ENCODE measurements around the gene UBE2I.

UBE2I gene

DNA sequence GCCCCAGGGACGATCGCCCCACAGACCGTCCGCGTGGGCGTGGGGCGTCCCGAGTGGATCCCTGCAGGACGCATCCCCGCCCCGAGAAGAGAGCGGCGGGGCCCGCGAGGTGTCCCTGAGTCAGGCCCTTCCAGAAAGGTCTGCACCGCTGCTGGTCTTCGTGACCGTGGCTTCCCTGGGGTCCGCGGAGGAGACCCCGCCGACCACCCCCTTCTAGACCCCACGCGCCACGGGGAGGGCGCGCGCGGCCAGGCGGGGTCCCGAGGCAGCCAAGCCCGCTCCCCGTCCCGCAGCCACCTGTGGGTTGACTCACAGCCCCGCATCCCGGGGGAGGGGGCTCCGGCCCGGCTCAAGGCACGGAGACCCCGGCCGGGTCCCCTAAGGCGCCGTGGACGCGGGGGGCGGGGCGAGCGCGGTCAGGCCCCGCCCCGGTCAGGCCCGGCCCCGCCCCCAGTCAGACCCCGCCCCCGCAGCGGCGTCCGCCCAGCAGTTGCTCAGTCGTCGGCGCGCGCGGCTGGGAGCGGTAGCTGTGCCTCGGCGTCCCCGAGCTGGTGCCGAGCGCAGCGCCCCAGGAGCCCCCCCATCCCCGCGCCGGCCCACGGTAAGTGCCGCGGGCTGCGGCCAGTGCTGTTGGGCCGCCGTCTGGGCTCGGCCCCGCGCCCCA lies 23.8 kb downstream of the UBE2I start, which contains the start of gene BAIAP3:
Gene BAIAP3, plus strand, starts transcription at position 497 of the 664 bp plus-strand sequence. CDS start 4,905 bp downstream, outside the sequence.
- H3K4me1 Mint-ChIP-seq (ENCODE audit: low read depth): peaks cover 18% of the 10 kb centered on the region
- peaks cover 6% of the 10 kb centered on the region for H3K27me3 Mint-ChIP-seq
- H3K9me3 Mint-ChIP-seq (ENCODE audit: low read depth): no peaks in the 10 kb centered on the region
- no peak within 1 kb of the TSS for H3K27ac Mint-ChIP-seq
- peak within 1 kb of the TSS; percentile 75 for H3K4me3 Mint-ChIP-seq
- H3K36me3 Mint-ChIP-seq: no peaks in the 10 kb centered on the region

DNA sequence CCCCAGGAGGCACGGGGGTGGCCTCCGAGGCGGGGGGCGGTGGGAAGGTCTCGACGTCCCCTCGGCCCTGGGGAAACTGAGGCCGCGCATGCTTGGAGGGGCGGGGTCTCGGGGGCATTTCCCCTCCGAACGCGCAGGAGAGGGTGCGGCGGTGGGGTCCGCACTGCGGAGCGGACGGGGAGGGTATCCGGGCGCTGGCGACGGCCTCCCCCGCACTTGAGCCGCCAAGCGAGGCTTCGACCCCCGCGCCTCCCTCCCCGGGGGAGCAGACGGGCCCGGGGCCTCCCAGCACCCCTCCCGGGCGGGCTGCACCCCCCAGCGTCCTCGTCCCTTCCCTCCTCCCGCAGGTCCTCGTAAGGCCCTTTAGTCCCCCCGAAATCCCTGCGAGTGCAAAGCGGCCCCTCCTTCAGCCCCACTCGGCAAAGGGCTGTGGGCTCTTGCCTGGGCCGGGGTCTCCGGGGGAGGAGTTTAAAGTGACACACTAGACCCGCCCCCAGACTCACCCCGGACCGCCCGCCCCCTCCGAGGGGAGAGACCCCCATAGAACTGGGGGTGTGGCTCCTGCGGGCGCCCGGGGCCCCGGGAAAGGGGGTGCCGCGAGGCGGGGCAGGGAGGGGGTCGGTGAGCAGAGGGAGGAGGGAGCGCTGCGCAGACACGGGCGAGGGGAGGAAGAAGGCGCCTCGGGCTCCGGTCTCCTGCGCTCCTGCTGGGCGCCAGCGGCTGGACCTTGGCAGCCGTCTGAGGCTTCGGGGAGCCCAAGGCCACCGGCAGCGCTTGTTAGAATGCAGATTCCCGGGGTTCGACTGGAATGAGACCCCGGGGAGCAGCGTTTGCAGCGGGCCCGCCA lies 24.6 kb downstream of the UBE2I start:
- H3K27ac Mint-ChIP-seq: no peak overlapping the region
- H3K4me1 Mint-ChIP-seq (ENCODE audit: low read depth): peaks cover 18% of the 10 kb centered on the region
- H3K27me3 Mint-ChIP-seq: peaks cover 6% of the 10 kb centered on the region
- H3K9me3 Mint-ChIP-seq (ENCODE audit: low read depth): no peaks in the 10 kb centered on the region
- H3K36me3 Mint-ChIP-seq: no peaks in the 10 kb centered on the region
- H3K4me3 Mint-ChIP-seq: no peak overlapping the region

DNA sequence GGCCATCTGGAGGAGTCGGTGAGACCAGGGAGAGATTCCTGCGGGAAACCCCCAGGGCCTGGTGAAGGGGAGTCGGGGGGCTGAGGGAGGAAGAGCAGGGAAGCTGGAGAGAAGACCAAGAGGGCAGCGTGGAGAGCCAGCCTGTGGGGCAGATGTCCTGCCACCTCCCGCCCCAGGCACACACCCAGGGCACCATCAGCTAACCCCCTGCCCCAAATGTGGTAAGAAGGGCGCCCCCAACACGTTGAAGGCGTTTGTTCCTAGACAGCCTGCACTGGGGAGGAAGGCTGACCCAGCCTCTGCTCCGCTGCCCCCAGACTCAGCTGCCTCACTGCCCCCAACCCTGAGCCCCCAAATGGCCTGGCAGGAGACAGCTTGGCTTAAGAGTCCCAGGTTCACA lies 25.3 kb downstream of the UBE2I start:
- no peak overlapping the region for H3K4me3 Mint-ChIP-seq
- H3K27ac Mint-ChIP-seq: no peak overlapping the region
- H3K36me3 Mint-ChIP-seq: no peaks in the 10 kb centered on the region
- peaks cover 18% of the 10 kb centered on the region for H3K4me1 Mint-ChIP-seq (ENCODE audit: low read depth)
- peaks cover 6% of the 10 kb centered on the region for H3K27me3 Mint-ChIP-seq
- H3K9me3 Mint-ChIP-seq (ENCODE audit: low read depth): no peaks in the 10 kb centered on the region

DNA sequence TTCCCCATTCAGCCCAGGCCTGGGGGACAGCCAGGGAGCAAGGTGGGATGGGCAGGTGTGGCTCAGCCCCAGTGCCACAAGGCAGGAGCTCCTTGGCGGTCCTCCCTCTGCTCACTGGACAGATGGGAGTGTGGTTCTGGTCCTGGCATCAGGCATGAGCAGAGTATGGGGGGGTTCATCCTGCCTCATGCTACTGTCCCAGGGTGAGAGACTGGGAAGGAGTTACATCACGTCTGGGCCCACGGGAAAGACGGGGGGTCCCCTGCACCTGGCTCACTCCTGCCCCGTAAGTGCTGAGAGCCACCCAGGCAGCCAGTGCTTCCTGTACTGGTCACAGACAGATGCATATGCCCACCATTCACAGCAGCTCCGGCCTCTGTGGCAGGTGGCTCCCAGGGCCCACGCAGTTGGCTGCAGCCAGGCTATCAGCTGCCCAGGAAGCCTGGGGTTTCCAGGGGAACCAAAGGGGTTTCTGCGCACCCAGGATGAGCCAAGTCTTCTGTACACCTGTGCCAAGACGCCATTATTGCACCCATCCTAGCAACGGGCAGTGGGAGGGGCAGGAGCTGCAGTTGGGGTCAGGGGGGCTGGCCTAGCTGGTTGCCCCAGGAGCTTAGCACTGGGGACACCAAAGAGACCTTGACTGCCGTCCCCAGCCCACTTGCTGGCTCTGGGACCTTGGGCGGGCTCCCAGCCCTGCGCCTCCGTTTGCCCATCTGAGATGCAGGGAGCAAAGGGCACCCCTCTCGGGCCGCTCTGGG lies 26.0 kb downstream of the UBE2I start:
- no peak overlapping the region for H3K4me3 Mint-ChIP-seq
- H3K36me3 Mint-ChIP-seq: no peaks in the 10 kb centered on the region
- H3K27me3 Mint-ChIP-seq: peaks cover 6% of the 10 kb centered on the region
- peaks cover 18% of the 10 kb centered on the region for H3K4me1 Mint-ChIP-seq (ENCODE audit: low read depth)
- H3K9me3 Mint-ChIP-seq (ENCODE audit: low read depth): no peaks in the 10 kb centered on the region
- no peak overlapping the region for H3K27ac Mint-ChIP-seq

DNA sequence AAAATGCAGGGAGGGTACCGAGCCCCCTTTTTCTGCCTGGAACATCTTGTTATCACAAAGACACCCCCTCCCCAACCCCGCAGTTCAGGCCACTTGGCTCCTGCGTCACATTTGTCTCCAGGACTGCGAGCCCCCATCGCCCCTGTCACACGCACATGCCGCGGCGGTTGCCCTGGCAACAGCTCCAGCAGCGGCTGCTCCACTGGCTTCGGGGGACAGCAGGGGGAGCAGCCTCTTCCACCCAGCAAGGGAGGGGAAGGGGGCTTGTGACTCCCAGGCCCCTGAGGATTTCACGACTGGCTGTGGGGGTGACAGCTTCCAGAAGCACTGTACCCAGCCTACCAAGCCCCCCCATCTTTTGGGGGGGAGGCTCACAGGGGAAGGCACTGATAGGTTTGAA lies 26.6 kb downstream of the UBE2I start:
- Mint-ChIP-seq H3K27me3 (peaks cover 6% of the 10 kb centered on the region), H3K27ac (no peak overlapping the region), H3K4me1 (ENCODE audit: low read depth) (peaks cover 18% of the 10 kb centered on the region), H3K9me3 (ENCODE audit: low read depth) (no peaks in the 10 kb centered on the region), H3K4me3 (no peak overlapping the region), H3K36me3 (no peaks in the 10 kb centered on the region)

DNA sequence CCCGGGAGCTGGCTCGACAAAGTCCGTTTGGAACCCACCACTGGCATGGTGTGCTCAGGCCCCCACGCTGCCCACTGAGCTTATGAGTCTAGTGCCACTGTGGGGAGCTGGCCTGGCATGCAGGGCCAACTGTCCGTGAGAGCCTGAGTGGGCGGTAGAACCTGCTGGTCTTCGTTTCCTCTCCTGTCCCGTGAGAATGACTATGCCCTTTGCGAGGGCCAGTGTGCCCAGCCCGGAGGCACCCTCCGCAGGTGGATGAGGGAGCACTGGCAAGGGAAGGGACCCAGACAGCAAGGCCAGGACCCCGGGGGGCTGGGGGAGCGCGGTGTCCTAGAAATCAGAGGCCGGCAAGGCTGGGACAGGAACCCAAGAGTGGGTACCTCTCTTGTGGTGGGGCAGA lies 27.2 kb downstream of the UBE2I start:
- Mint-ChIP-seq H3K27me3 (peaks cover 6% of the 10 kb centered on the region), H3K9me3 (ENCODE audit: low read depth) (no peaks in the 10 kb centered on the region), H3K36me3 (no peaks in the 10 kb centered on the region), H3K4me3 (no peak overlapping the region), H3K27ac (no peak overlapping the region), H3K4me1 (ENCODE audit: low read depth) (peaks cover 14% of the 10 kb centered on the region)

DNA sequence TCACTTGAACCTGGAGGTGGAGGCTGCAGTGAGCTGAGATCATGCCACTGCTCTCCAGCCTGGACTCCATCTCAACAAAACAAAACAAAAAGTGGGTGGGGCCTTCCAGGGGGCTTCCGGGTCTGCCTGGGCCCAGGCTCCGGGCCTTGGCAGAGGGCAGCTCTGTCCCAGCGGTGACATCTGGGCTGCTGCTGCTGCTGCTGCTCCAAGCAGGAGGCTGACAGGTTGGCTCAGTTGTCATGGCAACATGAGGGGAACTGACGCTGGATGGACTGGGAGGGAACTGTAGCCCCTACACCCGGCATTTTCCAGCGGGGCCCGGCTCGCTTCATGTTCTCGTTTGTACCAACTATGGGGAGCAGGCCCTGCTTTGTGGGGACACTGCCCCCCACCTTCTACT lies 28.1 kb downstream of the UBE2I start:
- H3K27me3 Mint-ChIP-seq: peaks cover 4% of the 10 kb centered on the region
- H3K36me3 Mint-ChIP-seq: no peaks in the 10 kb centered on the region

DNA sequence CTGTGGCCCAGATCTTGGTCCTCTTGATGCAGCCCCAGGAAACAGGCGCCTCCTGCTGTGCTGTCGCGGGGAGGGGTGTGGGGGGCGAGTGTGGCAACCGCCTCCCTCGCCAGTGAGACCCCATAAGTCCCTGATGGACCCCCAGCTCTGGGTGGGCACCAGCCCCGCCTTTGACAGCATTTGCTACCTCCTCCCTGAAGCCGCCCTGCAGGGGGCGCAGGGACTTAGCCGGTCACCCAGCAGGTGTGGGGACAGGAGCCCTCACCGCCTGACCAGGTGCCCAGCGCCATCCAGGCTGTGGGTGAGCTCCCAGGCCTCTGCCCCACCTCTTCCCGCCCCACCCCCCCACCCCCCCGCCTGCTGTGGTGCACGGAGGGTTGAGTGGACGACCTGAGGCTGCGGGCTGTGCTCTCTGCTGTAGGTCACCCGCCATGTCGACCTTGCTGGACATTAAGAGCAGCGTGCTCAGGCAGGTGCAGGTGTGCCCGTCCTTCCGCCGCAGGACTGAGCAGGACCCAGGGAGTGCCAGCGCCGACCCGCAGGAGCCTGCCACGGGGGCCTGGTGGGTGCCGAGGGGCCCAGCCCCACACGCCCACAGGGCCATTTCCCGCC lies 28.8 kb downstream of the UBE2I start:
- Mint-ChIP-seq H3K9me3 (ENCODE audit: low read depth) (no peaks in the 10 kb centered on the region), H3K4me1 (ENCODE audit: low read depth) (peaks cover 17% of the 10 kb centered on the region), H3K27ac (no peak overlapping the region)

More for the DNA sequence above, 28.1 kb downstream of the UBE2I start:
- Mint-ChIP-seq H3K4me1 (ENCODE audit: low read depth) (peaks cover 13% of the 10 kb centered on the region), H3K27ac (no peak overlapping the region), H3K9me3 (ENCODE audit: low read depth) (no peaks in the 10 kb centered on the region), H3K4me3 (no peak overlapping the region)

DNA sequence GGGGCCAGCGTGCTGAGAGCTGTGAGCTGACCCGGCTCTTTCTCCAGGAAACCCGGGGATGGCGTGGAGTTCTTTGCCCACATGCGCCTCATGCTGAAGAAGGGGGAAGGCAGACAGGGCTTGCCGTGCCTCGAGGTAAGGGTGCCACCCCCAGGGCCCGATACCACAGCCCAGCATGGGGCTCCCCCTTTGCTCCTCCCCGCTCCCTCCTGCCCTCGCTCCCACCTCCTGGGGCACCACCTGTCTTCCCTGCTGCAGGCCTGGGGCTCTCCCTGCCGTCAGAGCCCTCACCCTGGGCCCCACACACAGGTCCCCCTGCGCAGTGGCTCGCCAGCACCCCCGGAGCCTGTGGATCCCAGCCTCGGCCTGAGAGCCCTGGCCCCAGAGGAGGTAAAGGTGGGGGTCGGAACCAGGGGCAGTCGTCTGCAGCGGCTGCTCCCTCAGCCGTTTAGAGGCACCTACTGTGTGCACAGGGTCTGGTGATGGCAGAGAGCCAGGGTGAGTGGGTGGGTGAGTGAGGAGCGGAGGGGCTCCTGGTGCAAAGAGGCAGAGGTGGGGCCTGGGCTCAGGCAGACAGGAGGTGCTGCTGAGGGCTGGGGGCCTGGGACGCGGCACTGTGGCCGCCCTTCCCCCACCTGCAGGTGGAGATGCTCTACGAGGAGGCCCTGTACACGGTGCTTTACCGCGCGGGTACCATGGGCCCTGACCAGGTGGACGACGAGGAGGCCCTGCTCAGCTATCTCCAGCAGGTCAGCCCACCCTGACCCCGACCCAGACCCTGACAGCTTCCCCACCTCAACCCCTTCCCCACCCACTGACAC lies 29.6 kb downstream of the UBE2I start:
- H3K4me1 Mint-ChIP-seq (ENCODE audit: low read depth): peaks cover 19% of the 10 kb centered on the region
- H3K36me3 Mint-ChIP-seq: no peaks in the 10 kb centered on the region
- no peak overlapping the region for H3K4me3 Mint-ChIP-seq
- H3K27ac Mint-ChIP-seq: no peak overlapping the region
- H3K27me3 Mint-ChIP-seq: peaks cover 4% of the 10 kb centered on the region
- H3K9me3 Mint-ChIP-seq (ENCODE audit: low read depth): no peaks in the 10 kb centered on the region

More for the DNA sequence above, 28.8 kb downstream of the UBE2I start:
- Mint-ChIP-seq H3K4me3 (no peak overlapping the region), H3K36me3 (no peaks in the 10 kb centered on the region), H3K27me3 (peaks cover 4% of the 10 kb centered on the region)

DNA sequence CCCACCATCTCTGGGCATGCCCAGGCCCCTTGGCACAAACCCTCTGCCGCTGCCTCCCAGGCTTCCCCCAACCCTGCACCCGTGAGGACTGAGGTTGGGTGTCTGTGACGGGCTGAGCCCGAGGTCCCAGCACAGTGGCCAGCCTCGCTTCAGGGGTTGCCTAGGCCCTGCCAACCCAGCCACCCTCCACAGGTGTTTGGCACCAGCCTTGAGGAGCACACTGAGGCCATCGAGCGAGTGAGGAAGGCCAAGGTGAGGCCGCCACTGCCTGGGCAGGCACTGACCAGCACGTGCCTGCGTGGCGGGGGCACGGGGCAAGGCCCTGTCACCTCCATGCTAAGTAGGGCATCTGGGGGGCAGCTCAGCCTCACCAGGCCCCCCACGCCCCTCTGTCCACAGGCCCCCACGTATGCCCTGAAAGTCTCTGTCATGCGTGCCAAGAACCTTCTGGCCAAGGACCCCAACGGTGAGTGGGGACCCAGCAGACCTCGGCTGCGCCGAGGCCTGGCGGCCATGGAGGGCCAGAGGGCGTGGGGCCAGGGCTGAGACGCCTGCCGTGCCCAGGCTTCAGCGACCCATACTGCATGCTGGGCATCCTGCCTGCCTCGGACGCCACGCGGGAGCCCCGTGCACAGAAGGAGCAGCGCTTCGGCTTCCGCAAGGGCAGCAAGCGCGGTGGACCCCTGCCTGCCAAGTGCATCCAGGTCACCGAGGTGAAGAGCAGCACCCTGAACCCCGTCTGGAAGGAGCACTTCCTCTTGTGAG lies 31.5 kb downstream of the UBE2I start:
- Mint-ChIP-seq H3K27me3 (no peaks in the 10 kb centered on the region), H3K36me3 (no peaks in the 10 kb centered on the region), H3K4me1 (ENCODE audit: low read depth) (peaks cover 17% of the 10 kb centered on the region), H3K9me3 (ENCODE audit: low read depth) (no peaks in the 10 kb centered on the region), H3K27ac (no peak overlapping the region), H3K4me3 (no peak overlapping the region)

DNA sequence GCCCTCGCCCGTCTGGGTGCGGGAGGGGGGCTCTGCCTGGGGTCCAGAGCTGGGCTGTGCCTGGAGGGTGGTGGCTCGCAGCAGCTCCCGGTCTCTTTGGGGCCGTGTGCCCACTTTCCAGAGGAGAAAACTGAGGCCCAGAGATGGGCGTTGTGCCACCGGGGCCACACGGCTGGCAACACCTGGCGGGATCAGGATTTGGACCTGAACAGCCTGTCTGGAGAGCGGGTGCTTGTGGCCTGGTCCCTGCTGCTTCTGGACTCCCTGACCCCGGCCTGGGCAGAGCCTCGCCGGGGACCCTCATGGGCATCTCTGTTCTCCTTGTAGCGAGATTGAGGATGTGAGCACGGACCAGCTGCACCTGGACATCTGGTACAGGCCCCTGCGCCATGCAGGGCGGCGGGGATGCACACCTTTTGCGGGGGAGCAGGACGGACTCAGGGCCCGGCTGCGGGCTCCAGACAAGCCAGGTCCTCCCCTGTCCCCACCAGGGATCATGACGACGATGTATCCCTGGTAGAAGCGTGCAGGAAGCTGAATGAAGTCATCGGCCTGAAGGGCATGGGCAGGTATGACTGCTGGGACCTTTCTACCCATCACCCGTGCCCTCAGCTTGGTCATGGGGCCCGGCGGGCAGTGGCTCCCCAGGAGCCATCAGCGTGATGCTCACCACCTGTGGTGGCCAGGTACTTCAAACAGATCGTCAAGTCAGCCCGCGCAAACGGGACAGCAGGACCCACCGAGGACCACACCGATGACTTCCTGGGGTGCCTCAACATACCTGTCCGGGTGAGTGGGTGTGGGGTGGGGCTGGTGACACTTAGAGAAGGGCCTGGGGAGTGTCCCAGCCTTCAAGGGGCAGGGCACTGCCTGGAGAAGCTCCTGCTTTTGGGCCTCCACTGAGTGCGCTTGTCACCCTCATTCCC lies 32.3 kb downstream of the UBE2I start:
- no peaks in the 10 kb centered on the region for H3K9me3 Mint-ChIP-seq (ENCODE audit: low read depth)
- H3K4me3 Mint-ChIP-seq: peak overlapping the region; percentile 36
- no peaks in the 10 kb centered on the region for H3K27me3 Mint-ChIP-seq
- no peak overlapping the region for H3K27ac Mint-ChIP-seq
- peaks cover 17% of the 10 kb centered on the region for H3K4me1 Mint-ChIP-seq (ENCODE audit: low read depth)
- no peaks in the 10 kb centered on the region for H3K36me3 Mint-ChIP-seq

DNA sequence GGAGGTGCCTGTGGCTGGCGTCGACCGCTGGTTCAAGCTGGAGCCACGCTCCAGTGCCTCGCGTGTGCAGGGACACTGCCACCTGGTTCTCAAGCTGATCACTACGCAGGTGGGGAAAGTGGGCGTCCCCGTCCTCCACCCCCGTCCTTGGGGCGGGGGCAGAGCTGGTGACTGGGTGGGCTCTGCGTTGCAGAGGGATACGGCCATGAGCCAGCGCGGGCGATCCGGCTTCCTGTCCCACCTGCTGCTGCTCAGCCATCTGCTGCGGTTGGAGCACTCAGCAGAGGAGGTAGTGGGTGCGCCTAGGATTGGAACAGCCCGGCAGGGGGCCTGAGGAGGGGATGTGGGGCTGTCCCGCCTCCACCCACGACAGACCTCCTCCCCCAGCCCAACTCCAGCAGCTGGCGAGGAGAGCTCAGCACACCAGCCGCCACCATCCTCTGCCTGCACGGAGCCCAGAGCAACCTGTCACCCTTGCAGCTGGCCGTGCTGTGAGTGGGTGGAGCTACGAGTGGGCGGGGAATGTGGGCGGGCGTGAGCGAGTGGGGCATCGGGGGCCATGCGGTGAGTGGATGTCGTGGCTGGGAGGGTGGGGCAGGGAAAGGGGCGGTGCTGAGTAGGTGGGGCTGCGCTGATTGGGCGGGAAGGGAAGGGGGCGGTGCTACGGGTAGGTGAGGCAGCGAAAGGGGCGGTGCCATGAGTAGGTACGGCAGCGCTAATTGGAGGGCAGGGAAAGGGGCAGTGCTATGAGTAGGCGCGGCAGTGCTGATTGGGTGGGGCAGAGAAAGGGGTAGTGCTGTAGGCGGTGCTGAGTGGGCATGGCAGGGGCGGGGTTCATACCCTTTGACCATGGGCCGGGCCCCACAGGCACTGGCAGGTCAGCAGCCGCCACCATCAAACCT lies 33.3 kb downstream of the UBE2I start:
- H3K4me1 Mint-ChIP-seq (ENCODE audit: low read depth): peaks cover 17% of the 10 kb centered on the region
- H3K27ac Mint-ChIP-seq: peak overlapping the region; percentile 25
- no peaks in the 10 kb centered on the region for H3K36me3 Mint-ChIP-seq
- no peaks in the 10 kb centered on the region for H3K9me3 Mint-ChIP-seq (ENCODE audit: low read depth)
- H3K27me3 Mint-ChIP-seq: no peaks in the 10 kb centered on the region
- H3K4me3 Mint-ChIP-seq: peak overlapping the region; percentile 36
